Inflammatory macrophage treated with lipopolysaccharide for 1 hour (primary cell): ENCODE measurements around the gene MAGEA2.
"Not testable (repeated sequence)": the region's sequence is repeated elsewhere in the genome, so short reads cannot be mapped to it uniquely, and the experiment has no call there.

Experiments used
- DNase-seq, 2 donors: peaks; one replicate each; pipeline ENCODE4 v3.0.0-alpha.2; 2020 to 2022

The MAGEA2 gene

DNA sequence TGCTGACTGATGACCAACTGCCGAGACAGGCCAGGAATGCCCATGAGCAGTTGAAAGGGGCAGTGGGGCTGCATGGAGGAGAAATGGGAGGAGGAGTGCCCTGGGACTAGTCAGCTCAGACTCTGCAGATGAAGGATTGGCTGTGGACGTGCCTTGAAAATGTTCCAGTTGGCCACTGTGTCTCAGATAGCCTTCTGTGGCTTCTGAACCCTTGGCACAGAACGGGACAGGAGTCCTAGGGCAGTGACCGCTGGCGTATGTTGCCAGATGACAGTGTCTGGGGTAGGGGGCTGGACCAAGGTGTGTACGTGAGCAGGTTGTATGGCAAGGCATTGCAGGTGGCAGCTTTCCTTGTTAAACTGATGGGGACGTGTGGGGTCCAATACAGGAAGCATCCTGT lies 47.1 kb downstream of the MAGEA2 start:
- not testable (repeated sequence) for DNase-seq

DNA sequence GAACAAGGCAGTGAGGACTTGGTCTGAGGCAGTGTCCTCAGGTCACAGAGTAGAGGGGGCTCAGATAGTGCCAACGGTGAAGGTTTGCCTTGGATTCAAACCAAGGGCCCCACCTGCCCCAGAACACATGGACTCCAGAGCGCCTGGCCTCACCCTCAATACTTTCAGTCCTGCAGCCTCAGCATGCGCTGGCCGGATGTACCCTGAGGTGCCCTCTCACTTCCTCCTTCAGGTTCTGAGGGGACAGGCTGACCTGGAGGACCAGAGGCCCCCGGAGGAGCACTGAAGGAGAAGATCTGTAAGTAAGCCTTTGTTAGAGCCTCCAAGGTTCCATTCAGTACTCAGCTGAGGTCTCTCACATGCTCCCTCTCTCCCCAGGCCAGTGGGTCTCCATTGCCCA lies 53.3 kb downstream of the MAGEA2 start:
- not testable (repeated sequence) for DNase-seq
